Stomach (tissue), 9 donors: ENCODE results near the gene PCBP3. TPM values are rescaled to one million over a fixed set of nuclear protein-coding genes. Genes with fewer than 3 reads are reported as not detected.
"Not testable (repeated sequence)": the region's sequence is repeated elsewhere in the genome, so short reads cannot be mapped to it uniquely, and the experiment has no call there.

ENCODE experiments used
- DNase-seq, 2 donors: peaks; one replicate each; pipeline versions ENCODE4 v3.0.0 to v3.0.0-alpha.2; 2013 to 2019
- H3K27ac ChIP-seq, 5 donors: fragments of 200-600 bp in 4 of 5; sonication (generic) in 4 of 5; one replicate each; pipeline ENCODE4 v1.5.1; 2013 to 2019; ENCODE audit warnings: mild to moderate bottlenecking in 1 of 5, moderate library complexity in 1 of 5
- H3K27me3 ChIP-seq, 3 donors: fragments of 200-600 bp; sonication (generic); one replicate each; pipeline ENCODE4 v1.5.1; 2017 to 2019; ENCODE audit warnings: mixed run types in 1 of 3
- H3K36me3 ChIP-seq, 4 donors: fragments of 200-600 bp; sonication (generic); 1 replicate in 3 of 4; 2 replicates in 1 of 4; pipeline ENCODE4 v1.5.1; 2016 to 2019
- H3K4me1 ChIP-seq, 4 donors: fragments of 200-600 bp; sonication (generic); one replicate each; pipeline ENCODE4 v1.5.1; 2016 to 2019
- H3K4me3 ChIP-seq, 4 donors: fragments of 200-600 bp; sonication (generic) in 3 of 4; one replicate each; pipeline ENCODE4 v1.5.1; 2016 to 2019; ENCODE audit warnings: mild to moderate bottlenecking in 1 of 4
- H3K9me3 ChIP-seq, 4 donors: fragments of 200-600 bp; sonication (generic); one replicate each; pipeline ENCODE4 v1.5.1; 2016 to 2019
- CTCF ChIP-seq, 7 experiments: fragments of 450-650 bp in 4 of 7; fragments of 200-600 bp in 3 of 7; sonication (generic) in 3 of 7; IDR thresholded peaks; one replicate each; pipeline ENCODE4 v1.5.1; 2016 to 2019; ENCODE audit warnings: antibody characterized with exemption in 7 of 7, control low read depth in 2 of 7, mild to moderate bottlenecking in 1 of 7
- EP300 ChIP-seq: sonication (generic); formaldehyde crosslinking; IDR thresholded peaks from one replicate; pipeline ENCODE4 v1.6.1; 2017; ENCODE audit warnings: antibody characterized with exemption
- POLR2A ChIP-seq, 4 donors: fragments of 450-650 bp; IDR thresholded peaks; one replicate each; pipeline ENCODE4 v1.6.1; 2016; ENCODE audit warnings: antibody characterized with exemption in 4 of 4, control low read depth in 2 of 4, mild to moderate bottlenecking in 1 of 4, moderate library complexity in 1 of 4
- POLR2AphosphoS5 ChIP-seq, 3 donors: sonication (generic); formaldehyde crosslinking; IDR thresholded peaks; one replicate each; pipeline ENCODE4 v1.6.1; 2016; ENCODE audit warnings: antibody characterized with exemption in 3 of 3
- WGBS, 5 donors: extraction: QIAGEN DNeasy Blood & Tissue Kit in 3 of 5; methylation state at CpG; one replicate each; pipeline versions ENCODE4 v1.1.5 to v1.1.7; 2013 to 2018; 5-methylcytosine and 5-hydroxymethylcytosine counted together
- intact Hi-C: fragments of 100-400 bp; cut with DNase I; formaldehyde crosslinking; loops from one replicate; pipeline ENCODE4 v1.15.1; 2023; ENCODE audit warnings: low total_unique reads
- polyA plus RNA-seq, 3 donors: library from polyadenylated mRNA; stranded (reverse); fragments of 200-250 nt; gene quantifications; one replicate each; pipeline ENCODE4 v1.2.3, GENCODE V29; 2013
- total RNA-seq, 5 donors: library from RNA; depleted of rRNA; stranded (reverse); fragments of >200 nt; gene quantifications; one replicate each; pipeline versions ENCODE4 v1.1.0 to v1.2.3, GENCODE V29; 2014 to 2016
- donor health status: healthy with polysubstance abuse.
- donor health status: Bipolar disorder and iron deficiency.
- donor health status: healthy.

The PCBP3 gene
- total and polyA plus RNA-seq, 8 donors: 1.8 to 10.9 (median 3.3) TPM; not detected in 3

- DNase-seq: no peak
- no peak overlapping the region for H3K4me3 ChIP-seq
- no peak overlapping the region for H3K27ac ChIP-seq
- TF ChIP-seq CTCF (IDR thresholded peaks at IDR 0.05) (no peak), EP300 (no peak), POLR2AphosphoS5 (IDR thresholded peaks at IDR 0.05) (no peak), POLR2A (IDR thresholded peaks at IDR 0.05) (no peak)
- H3K4me1 ChIP-seq: no peaks in the 10 kb centered on the region
- 73 to 81% (median 74%) methylated on average over 21 of the region's 21 CpGs for WGBS, 5 donors
- no peaks in the 10 kb centered on the region for H3K36me3 ChIP-seq
- no peaks in the 10 kb centered on the region for H3K9me3 ChIP-seq
- intact Hi-C loops: no loop called here
- peaks cover 0 to 5% (median 0%) of the 10 kb centered on the region in 3 donors for H3K27me3 ChIP-seq
Measured at GRCh38 chr21:45830720-45831366, 187.3 kb downstream of the PCBP3 start.

- Histone ChIP-seq H3K27me3 (peaks cover 0 to 5% (median 0%) of the 10 kb centered on the region in 3 donors), H3K4me1 (no peaks in the 10 kb centered on the region), H3K27ac (no peak overlapping the region), H3K9me3 (no peaks in the 10 kb centered on the region), H3K36me3 (no peaks in the 10 kb centered on the region), H3K4me3 (no peak overlapping the region)
- DNase-seq: no peak
- TF ChIP-seq CTCF (IDR thresholded peaks at IDR 0.05) (no peak), POLR2AphosphoS5 (IDR thresholded peaks at IDR 0.05) (no peak), POLR2A (IDR thresholded peaks at IDR 0.05) (no peak), EP300 (no peak)
- intact Hi-C loops: no loop called here
- 62 to 69% (median 67%) methylated on average over 14 of the region's 14 CpGs for WGBS, 5 donors
Measured at GRCh38 chr21:45831991-45832740, 188.6 kb downstream of the PCBP3 start.

GRCh38 chr21:45832741-45833235 is 189.3 kb downstream of the PCBP3 start:
- H3K4me1 ChIP-seq, DNase-seq, H3K9me3 ChIP-seq, H3K4me3 ChIP-seq, intact Hi-C loops, H3K27me3 ChIP-seq, H3K36me3 ChIP-seq, H3K27ac ChIP-seq: not testable (repeated sequence)
- 81 to 86% (median 85%) methylated on average over 12 of the region's 12 CpGs for whole genome bisulfite sequencing, 5 donors

GRCh38 chr21:45833414-45833813 is 189.9 kb downstream of the PCBP3 start:
- TF ChIP-seq CTCF (IDR thresholded peaks at IDR 0.05): no peak
- no peak for TF ChIP-seq POLR2A (IDR thresholded peaks at IDR 0.05)
- no peak for TF ChIP-seq EP300
- TF ChIP-seq POLR2AphosphoS5 (IDR thresholded peaks at IDR 0.05): no peak
- Histone ChIP-seq H3K27ac (no peak overlapping the region), H3K4me3 (no peak overlapping the region), H3K4me1 (no peaks in the 10 kb centered on the region), H3K36me3 (no peaks in the 10 kb centered on the region), H3K9me3 (no peaks in the 10 kb centered on the region), H3K27me3 (peaks cover 0 to 5% (median 0%) of the 10 kb centered on the region in 3 donors)
- no peak for DNase-seq
- intact Hi-C loops: no loop called here
- WGBS, 5 donors: 61 to 73% (median 67%) methylated on average over 5 to 6 of the region's 6 CpGs
